DND-41 (cell line): ENCODE measurements around the gene BCAS3.

Experiments
- CTCF ChIP-seq: IDR thresholded peaks from 2 replicates; pipeline ENCODE4 v1.5.1; 2012; ENCODE audit warnings: borderline replicate concordance, low read length, moderate library complexity, mild to moderate bottlenecking; ENCODE audit not compliant: poor library complexity, severe bottlenecking; ENCODE audit errors: extremely low read depth
- EZH2 ChIP-seq: IDR thresholded peaks from 3 replicates; pipeline ENCODE4 v1.6.1; 2012; ENCODE audit warnings: borderline replicate concordance, low read depth, mild to moderate bottlenecking, moderate library complexity, low read length, inconsistent platforms; ENCODE audit not compliant: severe bottlenecking

GRCh38 chr17:61353615-61354014, 676.0 kb downstream of the BCAS3 start:
- TF ChIP-seq CTCF, result no peak
- no peak for TF ChIP-seq EZH2
